GM18868 (cell line): ENCODE data around the gene PDP2.
A peak's percentile ranks its signal among the peaks of the same experiment; 100 is the strongest.
"Not testable (repeated sequence)": the region's sequence is repeated elsewhere in the genome, so short reads cannot be mapped to it uniquely, and the experiment has no call there.

Source experiments
- ATAC-seq: cut with Tn5 transposase; IDR thresholded peaks from one replicate; pipeline ENCODE4 v1.9.1; 2021; ENCODE audit warnings: mild to moderate bottlenecking, moderate library complexity; ENCODE audit not compliant: unreplicated experiment

PDP2 gene

GRCh38 chr16:66885491-66885890 is 5.2 kb downstream of the PDP2 start:
- no peak for ATAC-seq

DNA sequence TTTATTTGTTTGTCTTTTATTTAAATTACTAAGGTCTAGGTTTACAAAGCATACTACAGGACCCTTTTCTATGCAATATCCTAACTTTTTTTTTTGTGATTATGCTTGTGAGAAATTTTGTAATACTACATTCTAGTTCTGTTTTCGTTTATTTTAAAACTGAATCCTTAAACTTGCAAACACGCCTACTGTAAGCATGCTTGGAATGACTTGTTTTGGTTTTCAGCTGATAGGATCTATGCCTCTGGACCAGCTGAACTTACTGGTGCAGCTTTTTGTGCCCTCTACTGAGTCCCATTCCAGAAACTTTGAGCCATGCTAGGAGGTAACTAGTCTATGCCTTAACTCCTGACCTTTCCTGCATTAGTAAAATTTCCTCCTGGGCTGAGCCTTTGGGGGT is 6.0 kb downstream of the PDP2 start:
- ATAC-seq, result no peak

GRCh38 chr16:66886914-66887313 is 6.6 kb downstream of the PDP2 start:
- no peak for ATAC-seq

DNA sequence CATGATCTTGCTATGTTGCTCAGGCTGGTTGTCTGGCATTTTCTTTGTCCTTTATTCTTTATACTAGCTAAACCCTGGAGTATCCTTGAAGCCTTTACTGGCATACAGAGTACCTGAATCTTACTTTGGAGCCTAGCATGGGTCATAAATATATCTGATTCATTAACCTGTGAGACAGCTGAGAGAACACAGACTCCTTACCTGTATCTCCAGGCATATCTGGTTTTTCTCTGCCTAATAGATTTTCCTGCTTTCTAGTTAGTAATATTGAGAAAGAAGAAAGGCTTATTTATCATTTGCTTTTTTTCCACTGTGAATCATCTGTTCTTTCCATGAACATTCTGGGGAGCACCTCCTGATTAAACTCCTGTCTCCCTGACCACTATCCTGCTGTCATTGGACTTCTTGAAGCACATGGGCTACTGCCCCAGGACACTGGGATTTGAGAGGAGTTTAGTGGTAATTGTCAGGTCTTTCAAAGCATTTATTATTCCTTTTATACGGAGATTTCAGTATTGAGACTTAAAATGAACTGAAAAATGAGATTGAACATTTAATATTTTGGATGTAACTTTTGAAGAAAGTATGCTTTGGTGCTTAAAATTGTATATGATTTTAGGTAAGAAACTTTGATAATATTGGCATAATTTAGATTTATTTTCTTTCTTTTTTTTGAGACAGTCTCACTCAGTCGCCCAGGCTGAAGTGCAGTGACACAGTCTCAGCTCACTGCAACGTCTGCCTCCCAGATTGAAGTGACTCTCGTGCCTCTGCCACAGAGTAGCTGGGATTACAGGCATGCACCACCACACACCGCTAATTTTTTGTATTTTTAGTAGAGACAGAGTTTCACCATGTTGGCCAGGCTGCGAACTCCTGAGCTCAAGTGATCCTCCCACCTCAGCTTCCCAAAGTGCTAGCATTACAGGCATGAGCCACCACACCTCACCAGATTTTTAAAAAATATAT is 8.6 kb downstream of the PDP2 start:
- no peak for ATAC-seq

GRCh38 chr16:66889622-66890021 is 9.3 kb downstream of the PDP2 start:
- ATAC-seq, result no peak

- ATAC-seq, result no peak
Observed at GRCh38 chr16:66890799-66891198, 10.5 kb downstream of the PDP2 start.

DNA sequence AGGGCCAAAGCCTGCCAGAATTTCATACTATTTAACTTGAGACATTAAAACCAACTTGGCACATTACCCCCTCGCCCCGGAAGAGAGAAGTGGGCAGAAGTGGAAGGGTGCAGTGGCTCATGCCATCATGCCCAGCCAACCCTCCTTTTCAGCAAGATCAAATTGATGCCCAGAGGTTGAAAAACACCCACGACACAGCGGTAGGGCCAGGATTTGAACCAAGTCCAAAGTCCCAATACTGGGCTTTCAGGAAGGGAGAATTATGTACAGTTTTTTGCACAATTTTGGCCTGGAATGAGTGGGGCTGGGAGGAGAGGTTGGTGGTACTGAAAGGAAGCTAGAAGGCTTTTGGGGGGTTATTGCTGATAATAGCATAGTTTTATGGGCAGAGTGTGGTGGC is 11.0 kb downstream of the PDP2 start:
- ATAC-seq, result no peak

GRCh38 chr16:66891797-66892196 is 11.5 kb downstream of the PDP2 start:
- ATAC-seq, result no peak

DNA sequence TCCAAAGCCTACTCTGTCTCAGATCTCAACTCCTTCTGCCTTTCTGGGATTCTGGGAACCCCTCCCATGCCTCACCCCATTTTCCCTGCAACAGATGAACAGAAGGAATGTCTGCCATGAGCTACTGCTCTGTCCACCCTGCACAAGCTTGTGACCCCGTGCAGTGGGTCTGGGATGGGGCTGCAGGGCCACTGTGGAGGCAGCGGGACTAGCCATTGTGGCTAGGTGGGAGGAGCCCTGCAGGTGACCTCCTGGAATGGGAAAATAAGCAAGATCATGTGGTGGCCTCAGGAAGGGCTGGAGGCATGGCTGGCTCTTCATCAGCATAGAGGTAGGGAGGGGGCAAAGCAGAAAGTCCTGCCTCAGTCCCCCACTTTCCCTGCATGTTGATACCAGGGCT is 13.7 kb downstream of the PDP2 start:
- ATAC-seq, result no peak

DNA sequence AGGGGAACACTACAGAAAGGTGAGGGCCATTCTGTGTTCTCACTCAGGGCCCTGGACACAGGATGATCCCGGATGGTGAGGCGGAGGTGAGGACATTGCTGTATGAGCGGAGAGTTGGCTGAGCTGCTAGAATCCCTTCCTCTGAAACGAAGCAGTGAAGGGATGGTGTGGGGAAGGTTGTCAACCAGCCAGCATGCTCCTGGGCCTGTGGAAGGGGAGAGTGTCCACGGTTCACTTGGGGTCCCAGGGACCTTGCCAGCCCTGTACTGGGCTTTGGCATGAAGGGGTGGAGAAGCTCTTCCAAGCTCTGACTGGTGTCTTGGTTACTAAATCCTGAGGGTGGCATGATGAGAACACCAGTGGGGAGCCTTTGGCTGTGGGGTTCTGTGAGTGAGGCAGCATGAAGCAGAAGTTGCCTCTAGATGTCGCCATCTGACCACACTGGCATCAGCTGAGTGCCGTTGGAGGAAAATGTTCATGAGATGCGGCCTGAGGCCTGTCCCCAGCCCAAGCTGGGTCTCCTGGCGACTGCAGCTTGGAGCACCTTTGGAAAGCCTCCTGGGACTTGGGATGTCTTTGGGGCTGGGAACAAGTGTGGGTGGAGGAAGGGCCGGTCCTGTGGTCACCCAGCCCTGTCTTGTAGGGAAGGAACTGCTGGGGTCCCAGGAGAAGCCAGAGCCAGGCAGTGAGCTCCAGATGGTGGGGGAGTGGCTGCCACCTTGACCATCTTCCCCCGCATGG is 14.8 kb downstream of the PDP2 start:
- ATAC-seq, result peak; percentile 85

DNA sequence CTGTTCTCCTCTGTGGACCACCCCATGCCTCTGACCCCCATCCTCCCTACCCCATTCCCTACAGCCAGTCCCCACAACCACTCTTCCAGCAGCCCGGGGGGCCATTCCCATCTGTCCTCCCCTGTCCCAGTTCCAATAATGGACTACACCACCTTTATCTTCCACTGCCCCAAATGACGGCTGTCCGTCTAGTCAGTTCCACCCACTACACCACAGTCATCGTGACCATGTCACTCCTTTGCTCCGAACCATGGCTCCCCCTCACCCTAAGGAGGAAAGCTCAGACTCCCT is 15.3 kb downstream of the PDP2 start:
- ATAC-seq, result no peak

- no peak for ATAC-seq
Observed at GRCh38 chr16:66895999-66896398, 15.7 kb downstream of the PDP2 start.

DNA sequence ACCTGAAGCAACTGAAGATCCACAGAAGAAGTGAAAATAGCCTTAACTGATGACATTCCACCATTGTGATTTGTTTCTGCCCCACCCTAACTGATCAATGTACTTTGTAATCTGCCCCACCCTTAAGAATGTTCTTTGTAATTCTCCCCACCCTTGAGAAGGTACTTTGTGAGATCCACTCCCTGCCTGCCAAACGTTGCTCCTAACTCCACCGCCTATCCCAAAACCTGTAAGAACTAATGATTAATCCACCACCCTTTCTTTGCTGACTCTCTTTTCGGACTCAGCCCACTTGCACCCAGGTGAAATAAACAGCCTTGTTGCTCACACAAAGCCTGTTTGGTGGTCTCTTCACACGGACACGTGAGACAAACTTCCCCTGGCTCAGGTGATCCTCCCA is 16.4 kb downstream of the PDP2 start:
- not testable (repeated sequence) for ATAC-seq

- no peak for ATAC-seq
Observed at GRCh38 chr16:66898207-66898606, 17.9 kb downstream of the PDP2 start.

DNA sequence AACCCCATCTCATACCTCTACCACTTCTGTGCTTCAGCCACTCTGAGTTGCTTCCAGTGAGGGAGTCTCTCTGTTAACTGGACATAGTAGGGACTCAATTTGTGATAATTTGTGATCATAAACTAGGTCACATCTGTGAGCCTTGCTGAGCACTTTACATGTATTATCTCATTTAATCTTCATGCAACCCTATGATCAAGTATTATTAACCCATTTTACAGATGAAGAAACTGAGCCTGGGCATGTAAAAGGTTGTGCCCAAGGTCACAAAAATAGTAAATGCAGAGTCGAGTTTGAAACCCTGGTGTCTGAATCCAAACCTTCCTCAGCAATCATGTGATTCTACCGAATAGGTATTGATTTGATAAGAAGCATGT is 18.6 kb downstream of the PDP2 start:
- ATAC-seq, result no peak

DNA sequence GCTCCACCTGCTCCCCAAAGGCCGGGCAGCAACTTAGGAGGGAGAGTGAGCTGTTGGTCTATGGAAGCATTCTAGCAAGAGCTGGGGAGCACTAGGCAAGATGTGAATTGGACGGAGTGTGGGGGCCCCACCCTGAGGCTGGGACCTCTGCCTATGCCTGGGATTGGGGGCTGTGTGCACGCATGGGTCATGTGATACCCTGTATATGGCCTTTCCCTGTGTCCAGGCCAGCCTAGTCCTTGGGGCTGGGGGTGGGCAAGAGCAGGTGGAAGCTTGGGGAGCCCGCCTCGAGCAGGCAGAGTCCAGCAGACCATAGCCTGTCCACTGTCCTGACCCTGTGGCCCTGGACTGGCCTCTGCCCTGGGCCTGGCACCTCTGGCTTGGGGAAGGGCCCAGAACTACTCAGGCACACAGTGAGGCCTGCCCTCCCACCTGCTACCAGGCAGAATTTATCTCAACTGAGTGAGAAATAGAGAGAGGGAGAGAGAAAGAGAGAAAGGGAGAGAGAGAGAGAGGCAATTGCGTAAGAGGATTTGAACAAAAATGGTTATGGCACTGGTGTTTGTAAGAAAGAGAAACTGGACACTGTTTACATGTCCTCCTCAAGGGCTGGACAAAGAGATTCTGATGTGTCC is 19.1 kb downstream of the PDP2 start:
- no peak for ATAC-seq

DNA sequence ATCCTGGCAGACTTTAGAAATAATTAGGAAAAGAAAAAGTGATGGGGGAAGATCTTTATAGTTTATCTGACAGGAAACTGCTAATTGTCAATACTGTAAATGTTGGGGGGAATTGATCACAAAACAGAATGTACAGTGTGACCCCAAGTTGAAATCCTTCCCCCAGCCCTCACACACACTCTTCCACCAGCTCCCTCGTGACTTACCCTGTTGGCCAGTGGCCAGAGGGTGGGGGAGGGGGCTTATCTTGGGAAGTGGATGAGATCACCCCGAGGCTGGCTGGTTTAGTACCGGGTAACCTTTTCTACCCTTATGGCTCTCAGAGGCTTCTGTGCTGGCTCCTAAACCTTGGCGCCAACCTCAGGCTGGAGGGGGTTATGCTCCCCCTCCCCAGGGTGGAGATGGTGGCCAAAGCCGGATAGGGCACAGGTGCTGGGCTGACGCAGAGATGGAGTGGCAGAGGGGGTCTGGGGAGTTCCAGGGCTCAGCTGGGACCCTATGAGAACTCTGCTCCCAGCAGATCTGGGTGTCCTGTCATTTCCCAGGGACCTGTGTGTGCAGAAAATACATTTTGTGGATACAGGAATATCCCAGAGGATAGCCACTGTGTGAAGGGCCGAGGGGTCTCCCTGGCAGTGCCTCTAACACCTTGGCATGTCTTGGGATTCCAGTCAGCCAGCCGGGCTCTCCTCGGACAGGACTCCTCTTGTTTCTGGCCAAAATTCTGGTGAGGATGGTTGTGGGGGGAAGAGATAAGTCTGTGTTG is 19.8 kb downstream of the PDP2 start:
- ATAC-seq, result no peak

DNA sequence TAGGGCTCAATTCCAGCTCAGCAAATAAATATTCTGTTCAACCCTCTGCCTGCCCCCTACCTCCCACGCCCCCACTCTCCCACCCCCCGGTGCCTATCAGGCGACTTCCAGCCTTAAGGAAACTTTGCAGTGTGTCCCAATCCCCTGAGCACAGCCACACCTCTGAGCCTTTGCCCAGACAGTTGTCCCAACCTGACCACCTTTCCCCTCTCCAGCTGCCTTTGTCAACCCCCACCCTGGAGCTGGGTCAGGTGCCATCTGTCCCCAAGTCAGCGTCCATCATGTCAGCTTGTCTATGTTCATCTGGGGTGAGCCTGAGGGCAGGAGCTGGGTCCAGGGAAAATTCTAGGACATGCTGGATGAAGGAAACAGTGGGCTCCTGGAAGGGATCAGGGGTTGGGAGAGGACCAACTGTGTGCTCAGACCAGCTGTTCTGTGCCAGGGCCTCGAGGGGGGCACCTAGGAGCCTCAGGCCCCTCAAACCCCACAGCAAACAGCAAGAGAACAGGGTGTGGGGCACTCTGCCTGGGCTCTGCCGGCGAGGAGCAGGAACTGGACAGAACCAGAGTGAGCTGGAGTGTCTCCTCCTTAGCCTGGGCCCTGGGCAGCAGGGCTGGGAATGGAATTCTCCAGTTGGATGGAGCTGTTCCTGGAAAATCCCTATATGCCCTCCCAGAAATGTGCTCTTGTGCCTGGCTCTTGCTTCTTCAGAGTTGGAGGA is 20.6 kb downstream of the PDP2 start:
- ATAC-seq, result no peak

- no peak for ATAC-seq
Observed at GRCh38 chr16:66901626-66902025, 21.3 kb downstream of the PDP2 start.
